Rectal smooth muscle tissue (tissue), 1 donor: ENCODE data around the gene CEP89.

Source experiments
- H3K27ac ChIP-seq: one replicate; pipeline ENCODE4 v1.7.0; 2013; ENCODE audit warnings: low read depth, low read length, inconsistent platforms
- H3K27me3 ChIP-seq: one replicate; pipeline ENCODE4 v1.7.0; 2013; ENCODE audit warnings: low read length; ENCODE audit not compliant: control insufficient read depth, insufficient read depth
- H3K36me3 ChIP-seq: one replicate; pipeline ENCODE4 v1.7.0; 2013; ENCODE audit warnings: low read length; ENCODE audit not compliant: control insufficient read depth, insufficient read depth
- H3K4me1 ChIP-seq: one replicate; pipeline ENCODE4 v1.7.0; 2013; ENCODE audit warnings: low read length; ENCODE audit not compliant: control insufficient read depth, insufficient read depth
- H3K4me3 ChIP-seq: one replicate; pipeline ENCODE4 v1.7.0; 2013; ENCODE audit warnings: low read length
- H3K9ac ChIP-seq: one replicate; pipeline ENCODE4 v1.7.0; 2013; ENCODE audit warnings: low read length

The CEP89 gene

GRCh38 chr19:32935629-32936028, 36.1 kb downstream of the CEP89 start:
- Histone ChIP-seq H3K4me1 (no peaks in the 10 kb centered on the region), H3K27me3 (no peaks in the 10 kb centered on the region), H3K36me3 (peaks cover 19% of the 10 kb centered on the region), H3K9ac (no peak overlapping the region), H3K4me3 (no peak overlapping the region), H3K27ac (no peak overlapping the region)

DNA sequence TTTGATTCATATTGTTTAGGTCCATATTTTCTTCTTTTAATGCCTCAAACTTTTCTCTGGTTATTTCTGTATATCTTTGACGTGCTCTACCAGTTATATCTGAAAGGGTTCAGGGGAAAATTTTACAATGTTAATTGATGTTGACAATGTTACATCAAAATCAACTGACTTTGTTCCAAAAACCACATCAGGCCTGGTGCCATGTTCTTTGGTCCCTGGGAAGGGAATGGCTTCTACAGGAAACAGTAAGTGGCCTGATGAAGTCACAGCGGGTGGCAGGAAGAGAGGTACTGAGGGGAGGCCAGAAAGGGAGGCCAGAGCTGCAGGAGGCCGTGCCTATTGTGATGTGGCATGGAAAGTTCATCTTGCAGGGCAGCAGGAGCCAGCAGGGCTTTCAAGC, 38.2 kb downstream of the CEP89 start:
- no peaks in the 10 kb centered on the region for H3K27me3 ChIP-seq
- peaks cover 21% of the 10 kb centered on the region for H3K36me3 ChIP-seq
- H3K4me1 ChIP-seq: no peaks in the 10 kb centered on the region
- no peak overlapping the region for H3K27ac ChIP-seq
- no peak overlapping the region for H3K4me3 ChIP-seq
- no peak overlapping the region for H3K9ac ChIP-seq

GRCh38 chr19:32930567-32930966, 41.2 kb downstream of the CEP89 start:
- Histone ChIP-seq H3K4me3 (no peak overlapping the region), H3K27ac (no peak overlapping the region), H3K36me3 (peaks cover 24% of the 10 kb centered on the region), H3K27me3 (no peaks in the 10 kb centered on the region), H3K9ac (no peak overlapping the region), H3K4me1 (no peaks in the 10 kb centered on the region)

DNA sequence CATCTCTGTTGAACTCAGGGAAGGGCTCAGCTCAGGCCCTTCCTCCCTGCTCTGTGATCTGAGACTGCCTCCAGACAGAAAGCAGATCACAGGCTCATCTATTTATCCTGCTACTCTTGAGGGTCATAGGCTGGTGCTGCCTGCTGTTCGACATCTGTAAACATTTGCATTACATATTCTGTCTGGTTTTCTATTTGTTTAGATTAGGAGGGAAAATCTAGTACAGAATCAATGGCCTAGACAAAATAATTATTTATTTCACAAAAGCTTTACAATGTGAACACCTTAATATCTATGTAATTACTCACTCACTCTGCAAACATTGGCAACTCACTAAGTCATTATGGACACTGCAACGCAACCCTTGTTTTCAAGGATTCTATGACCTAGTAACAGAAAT, 43.0 kb downstream of the CEP89 start:
- H3K4me1 ChIP-seq: no peaks in the 10 kb centered on the region
- H3K27ac ChIP-seq: no peak overlapping the region
- peaks cover 19% of the 10 kb centered on the region for H3K36me3 ChIP-seq
- no peak overlapping the region for H3K9ac ChIP-seq
- H3K27me3 ChIP-seq: no peaks in the 10 kb centered on the region
- H3K4me3 ChIP-seq: no peak overlapping the region

DNA sequence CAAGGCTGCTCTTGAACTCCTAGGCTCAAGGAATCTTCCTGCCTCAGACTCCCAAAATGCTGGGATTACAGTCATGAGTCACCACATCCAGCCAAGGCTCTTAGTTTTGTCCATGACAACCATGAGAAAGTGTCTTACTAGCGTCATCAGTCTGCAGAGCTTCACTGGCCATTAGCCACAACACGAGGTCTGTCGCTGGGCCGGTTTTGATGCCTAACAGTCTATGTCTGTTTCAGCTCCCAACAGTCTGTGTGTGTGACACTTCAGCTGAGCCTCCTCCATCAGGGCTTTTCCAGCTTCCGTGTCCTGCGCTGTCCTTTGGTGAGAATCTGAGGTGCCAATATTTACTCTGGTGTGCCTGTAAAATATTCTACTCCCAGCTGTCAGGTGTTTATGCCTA, 47.6 kb downstream of the CEP89 start:
- peaks cover 13% of the 10 kb centered on the region for H3K36me3 ChIP-seq
- H3K27ac ChIP-seq: no peak overlapping the region
- H3K27me3 ChIP-seq: no peaks in the 10 kb centered on the region
- no peaks in the 10 kb centered on the region for H3K4me1 ChIP-seq
- no peak overlapping the region for H3K4me3 ChIP-seq
- H3K9ac ChIP-seq: no peak overlapping the region

GRCh38 chr19:32921624-32922023, 50.1 kb downstream of the CEP89 start:
- Histone ChIP-seq H3K27ac (no peak overlapping the region), H3K4me3 (no peak overlapping the region), H3K27me3 (no peaks in the 10 kb centered on the region), H3K9ac (no peak overlapping the region), H3K4me1 (no peaks in the 10 kb centered on the region), H3K36me3 (peaks cover 6% of the 10 kb centered on the region)

DNA sequence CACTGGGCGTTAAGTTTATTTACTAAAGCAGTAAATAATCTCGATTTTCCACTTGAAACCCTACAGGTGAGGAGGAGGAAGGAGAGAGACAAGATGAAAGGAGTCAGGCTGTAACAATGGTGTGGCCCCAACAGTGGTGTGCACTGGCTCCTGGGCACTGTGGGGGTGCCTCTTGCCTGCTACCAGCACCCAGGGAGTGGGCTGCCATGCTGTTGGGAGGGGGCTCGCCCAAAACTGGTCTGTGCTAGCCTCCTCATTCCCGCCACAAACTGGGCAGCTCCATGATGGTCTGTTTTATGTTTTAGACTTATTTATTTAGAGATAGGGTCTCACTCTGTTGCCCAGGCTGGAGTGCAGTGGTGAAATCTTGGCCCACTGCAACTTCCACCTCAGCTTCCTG, 52.4 kb downstream of the CEP89 start:
- H3K27ac ChIP-seq: no peak overlapping the region
- H3K9ac ChIP-seq: no peak overlapping the region
- H3K36me3 ChIP-seq: peaks cover 4% of the 10 kb centered on the region

GRCh38 chr19:32917616-32917996, 54.2 kb downstream of the CEP89 start:
- H3K36me3 ChIP-seq: peaks cover 7% of the 10 kb centered on the region
- no peaks in the 10 kb centered on the region for H3K4me1 ChIP-seq
- no peak overlapping the region for H3K4me3 ChIP-seq
- H3K27ac ChIP-seq: no peak overlapping the region
- H3K27me3 ChIP-seq: no peaks in the 10 kb centered on the region
- no peak overlapping the region for H3K9ac ChIP-seq

More for the DNA sequence above, 52.4 kb downstream of the CEP89 start:
- Histone ChIP-seq H3K4me3 (no peak overlapping the region), H3K4me1 (no peaks in the 10 kb centered on the region), H3K27me3 (no peaks in the 10 kb centered on the region)

- Histone ChIP-seq H3K4me1 (no peaks in the 10 kb centered on the region), H3K27ac (no peak overlapping the region), H3K4me3 (no peak overlapping the region), H3K27me3 (no peaks in the 10 kb centered on the region), H3K36me3 (peaks cover 5% of the 10 kb centered on the region), H3K9ac (no peak overlapping the region)
Observed at GRCh38 chr19:32916969-32917615, 54.7 kb downstream of the CEP89 start.

DNA sequence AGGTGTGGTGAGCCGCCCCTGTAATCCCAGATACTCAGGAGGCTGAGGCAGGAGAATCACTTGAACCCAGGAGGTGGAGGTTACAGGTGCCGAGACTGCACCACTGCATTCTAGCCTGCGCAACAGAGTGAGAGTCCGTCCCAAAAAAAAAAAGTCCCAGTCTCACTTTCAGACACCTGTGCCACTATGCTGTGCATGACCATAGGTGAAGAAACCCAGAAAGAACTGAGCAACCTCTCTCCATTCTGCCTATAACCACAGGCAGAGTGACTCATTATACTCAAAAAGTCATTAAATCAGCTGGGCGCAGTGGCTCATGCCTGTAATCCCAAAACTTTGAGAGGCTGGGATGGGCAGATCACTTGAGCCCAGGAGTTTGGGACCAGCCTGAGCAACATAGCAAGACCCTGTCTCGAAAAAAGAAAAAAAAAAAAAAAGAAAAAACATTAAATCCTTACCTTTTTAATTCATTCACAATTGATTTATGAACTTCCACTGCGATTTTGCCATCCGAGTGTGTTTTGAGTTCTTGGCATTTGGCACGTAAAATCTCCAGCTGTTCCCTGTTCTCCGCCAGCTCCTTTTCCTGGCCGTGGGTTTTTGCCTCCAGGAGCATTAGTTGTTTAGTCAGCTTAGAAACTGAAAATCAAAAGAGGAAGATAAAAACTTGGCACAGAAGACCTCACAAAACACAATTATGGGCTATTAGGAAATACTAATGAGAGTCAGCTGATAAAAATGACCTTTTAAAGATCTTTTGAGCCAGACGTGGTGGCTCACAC, 56.7 kb downstream of the CEP89 start:
- no peak overlapping the region for H3K27ac ChIP-seq
- no peaks in the 10 kb centered on the region for H3K27me3 ChIP-seq
- H3K9ac ChIP-seq: no peak overlapping the region
- no peak overlapping the region for H3K4me3 ChIP-seq
- no peaks in the 10 kb centered on the region for H3K4me1 ChIP-seq
- peaks cover 4% of the 10 kb centered on the region for H3K36me3 ChIP-seq

DNA sequence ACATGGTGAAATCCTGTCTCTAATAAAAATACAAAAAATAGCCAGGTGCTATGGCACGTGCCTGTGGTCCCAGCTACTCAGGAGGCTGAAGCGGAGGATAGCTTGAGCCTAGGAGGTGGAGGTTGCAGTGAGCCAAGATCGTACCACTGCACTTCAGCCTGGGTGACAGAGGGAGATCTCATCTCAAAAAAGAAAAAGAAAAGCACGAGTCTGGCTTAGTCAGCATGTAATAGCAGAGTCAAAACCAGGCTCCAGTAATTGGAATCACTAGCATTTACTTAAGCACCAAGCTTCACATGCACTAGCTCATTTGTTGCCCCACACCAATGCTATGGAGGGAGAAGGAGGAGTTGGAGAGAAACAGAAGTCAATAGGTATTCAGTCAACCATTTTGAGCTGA, 60.3 kb downstream of the CEP89 start:
- Histone ChIP-seq H3K27ac (no peak overlapping the region), H3K27me3 (no peaks in the 10 kb centered on the region), H3K4me3 (no peak overlapping the region), H3K36me3 (peaks cover 4% of the 10 kb centered on the region), H3K4me1 (no peaks in the 10 kb centered on the region), H3K9ac (no peak overlapping the region)

DNA sequence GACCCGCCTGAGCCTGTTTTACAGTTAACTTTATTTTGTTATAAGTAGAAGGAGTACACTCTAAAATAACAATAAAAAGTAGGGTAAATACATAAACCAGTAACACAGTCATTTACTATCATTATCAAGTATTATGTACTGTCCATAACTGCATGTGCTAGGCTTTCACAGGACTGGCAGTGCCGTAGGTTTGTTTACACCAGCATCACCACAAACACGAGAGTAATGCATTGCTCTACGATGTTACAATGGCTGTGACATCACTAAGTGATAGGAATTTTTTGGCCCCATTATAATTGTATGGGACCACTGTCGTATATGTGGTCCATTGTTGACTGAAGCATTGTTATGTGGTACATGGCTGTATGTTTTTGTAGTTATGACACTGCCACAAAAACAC, 60.9 kb downstream of the CEP89 start:
- no peak overlapping the region for H3K4me3 ChIP-seq
- H3K27me3 ChIP-seq: no peaks in the 10 kb centered on the region
- H3K27ac ChIP-seq: no peak overlapping the region
- no peaks in the 10 kb centered on the region for H3K4me1 ChIP-seq
- H3K9ac ChIP-seq: no peak overlapping the region
- peaks cover 4% of the 10 kb centered on the region for H3K36me3 ChIP-seq

GRCh38 chr19:32910094-32910493, 61.7 kb downstream of the CEP89 start:
- Histone ChIP-seq H3K4me1 (no peaks in the 10 kb centered on the region), H3K36me3 (peaks cover 4% of the 10 kb centered on the region), H3K9ac (no peak overlapping the region), H3K4me3 (no peak overlapping the region), H3K27ac (no peak overlapping the region), H3K27me3 (no peaks in the 10 kb centered on the region)
